ENCODE results near the gene CEP104.

DNA sequence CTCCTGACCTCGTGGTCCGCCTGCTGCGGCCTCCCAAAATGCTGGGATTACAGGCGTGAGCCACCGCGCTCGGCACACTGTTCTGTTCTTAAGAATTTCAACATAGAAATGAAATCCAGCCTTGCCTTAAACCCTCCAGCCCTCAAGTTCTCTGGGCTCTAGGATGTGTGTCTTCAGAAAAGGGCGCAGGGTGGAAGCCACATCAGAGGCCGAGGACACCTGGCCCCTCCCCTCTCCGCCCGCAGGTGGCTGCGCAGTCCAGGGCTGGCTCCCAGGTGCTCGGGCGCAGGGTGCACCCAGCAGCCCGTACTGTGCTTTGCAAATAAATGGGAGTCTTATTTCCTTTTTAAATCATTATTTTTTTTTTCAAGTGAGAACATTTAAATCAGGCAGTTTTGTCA is 45.1 kb upstream of the CEP104 start:
- TF ChIP-seq, protein P1, sequence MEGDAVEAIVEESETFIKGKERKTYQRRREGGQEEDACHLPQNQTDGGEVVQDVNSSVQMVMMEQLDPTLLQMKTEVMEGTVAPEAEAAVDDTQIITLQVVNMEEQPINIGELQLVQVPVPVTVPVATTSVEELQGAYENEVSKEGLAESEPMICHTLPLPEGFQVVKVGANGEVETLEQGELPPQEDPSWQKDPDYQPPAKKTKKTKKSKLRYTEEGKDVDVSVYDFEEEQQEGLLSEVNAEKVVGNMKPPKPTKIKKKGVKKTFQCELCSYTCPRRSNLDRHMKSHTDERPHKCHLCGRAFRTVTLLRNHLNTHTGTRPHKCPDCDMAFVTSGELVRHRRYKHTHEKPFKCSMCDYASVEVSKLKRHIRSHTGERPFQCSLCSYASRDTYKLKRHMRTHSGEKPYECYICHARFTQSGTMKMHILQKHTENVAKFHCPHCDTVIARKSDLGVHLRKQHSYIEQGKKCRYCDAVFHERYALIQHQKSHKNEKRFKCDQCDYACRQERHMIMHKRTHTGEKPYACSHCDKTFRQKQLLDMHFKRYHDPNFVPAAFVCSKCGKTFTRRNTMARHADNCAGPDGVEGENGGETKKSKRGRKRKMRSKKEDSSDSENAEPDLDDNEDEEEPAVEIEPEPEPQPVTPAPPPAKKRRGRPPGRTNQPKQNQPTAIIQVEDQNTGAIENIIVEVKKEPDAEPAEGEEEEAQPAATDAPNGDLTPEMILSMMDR (IDR thresholded peaks at IDR 0.05): no peak
- TF ChIP-seq POLR2A (IDR thresholded peaks at IDR 0.05): no peak
